AG04450 (cell line): ENCODE data around the gene NEDD4L. TPM values are rescaled to one million over a fixed set of nuclear protein-coding genes. Genes with fewer than 3 reads are reported as not detected.

ENCODE experiments used
- CTCF ChIA-PET: fragments of 300-600, 350-600 bp; formaldehyde crosslinking; extraction: SDS; loops from one replicate; lab custom pipeline; 2022; ENCODE audit warnings: antibody characterized with exemption, inconsistent platforms; lab: Charles Lee
- POLR2A ChIA-PET: fragments of 350-600 bp; formaldehyde crosslinking; extraction: SDS; loops from one replicate; lab custom pipeline; 2021; ENCODE audit warnings: antibody characterized with exemption, inconsistent platforms; lab: Yijun Ruan, JAX
- DNase-seq: peaks from one replicate; pipeline ENCODE4 v3.0.0-alpha.2; 2011; ENCODE audit warnings: low read depth, low spot score
- H3K27ac ChIP-seq: one replicate; pipeline ENCODE4 v1.5.1; 2012; ENCODE audit warnings: low read depth, low read length, control low read depth
- H3K27me3 ChIP-seq: one replicate; pipeline ENCODE4 v1.6.0; 2012; ENCODE audit warnings: low read length; ENCODE audit not compliant: control insufficient read depth, insufficient read depth
- H3K4me3 ChIP-seq: 2 replicates; pipeline ENCODE4 v1.5.1; 2011; ENCODE audit warnings: mild to moderate bottlenecking, low read depth, low read length, control low read depth
- H3K9me3 ChIP-seq: 2 replicates; pipeline ENCODE4 v1.5.1; 2012; ENCODE audit warnings: low read length; ENCODE audit not compliant: control insufficient read depth, insufficient read depth
- CTCF ChIP-seq: IDR thresholded peaks from 2 replicates; pipeline ENCODE4 v1.5.1; 2011; ENCODE audit warnings: low read depth, low read length, control low read depth, inconsistent platforms
- polyA plus RNA-seq: library from polyadenylated mRNA; depleted of rRNA; stranded (reverse); fragments of >200 nt; gene quantifications from 2 replicates; pipeline ENCODE4 v1.2.3, GENCODE V29; 2011

Gene NEDD4L
- polyA plus RNA-seq, 1 experiment = 15.0 TPM

- DNase-seq = peak; percentile 18
- Histone ChIP-seq H3K4me3 (no peak overlapping the region), H3K27ac (no peak overlapping the region), H3K27me3 (no peaks in the 10 kb centered on the region), H3K9me3 (0 out of 2 replicates have a peak, but pooled peaks cover 3% of the 10 kb centered on the region)
- no peak for TF ChIP-seq CTCF
- ChIA-PET CTCF (no interaction called here), POLR2A (no interaction called here)
Observed at GRCh38 chr18:58290116-58290695, 246.2 kb downstream of the NEDD4L start.

GRCh38 chr18:58291131-58291530 lies 247.1 kb downstream of the NEDD4L start:
- POLR2A ChIA-PET = no interaction called here
- DNase-seq = no peak

GRCh38 chr18:58292638-58293037 lies 248.6 kb downstream of the NEDD4L start:
- H3K4me3 ChIP-seq = no peak overlapping the region
- H3K27ac ChIP-seq = no peak overlapping the region
- POLR2A ChIA-PET = no interaction called here
- no peak for TF ChIP-seq CTCF
- no peak for DNase-seq
- 0 out of 2 replicates have a peak, but pooled peaks cover 3% of the 10 kb centered on the region for H3K9me3 ChIP-seq
- H3K27me3 ChIP-seq = no peaks in the 10 kb centered on the region
- CTCF ChIA-PET = interaction anchor here (0.7 kb wide), 1 partner anchor 157 kb away, joined by 3 read pairs; no protein-coding TSS in a partner anchor

More at GRCh38 chr18:58291131-58291530, 247.1 kb downstream of the NEDD4L start:
- CTCF ChIA-PET = no interaction called here
- TF ChIP-seq CTCF = no peak
- Histone ChIP-seq H3K27me3 (no peaks in the 10 kb centered on the region), H3K27ac (peak overlapping the region; percentile 23), H3K4me3 (no peak overlapping the region), H3K9me3 (0 out of 2 replicates have a peak, but pooled peaks cover 3% of the 10 kb centered on the region)

- Histone ChIP-seq H3K27me3 (no peaks in the 10 kb centered on the region), H3K9me3 (no peaks in the 10 kb centered on the region), H3K4me3 (no peak overlapping the region), H3K27ac (no peak overlapping the region)
- no peak for DNase-seq
- POLR2A ChIA-PET = no interaction called here
- no peak for TF ChIP-seq CTCF
- CTCF ChIA-PET = no interaction called here
Observed at GRCh38 chr18:58297198-58297597, 253.2 kb downstream of the NEDD4L start.

- no peak for TF ChIP-seq CTCF
- H3K9me3 ChIP-seq = no peaks in the 10 kb centered on the region
- no peak for DNase-seq
- H3K27ac ChIP-seq = no peak overlapping the region
- H3K27me3 ChIP-seq = no peaks in the 10 kb centered on the region
- POLR2A ChIA-PET = no interaction called here
- H3K4me3 ChIP-seq = no peak overlapping the region
- CTCF ChIA-PET = interaction anchor here (1.4 kb wide), 1 partner anchor 23 kb away, joined by 3 read pairs; no protein-coding TSS in a partner anchor
Observed at GRCh38 chr18:58298251-58299134, 254.5 kb downstream of the NEDD4L start.
